Neural crest cell (in vitro differentiated cells): ENCODE measurements around the gene NF1. TPM values are rescaled to one million over a fixed set of nuclear protein-coding genes. Genes with fewer than 3 reads are reported as not detected.

Experiments
- DNase-seq: peaks from one replicate; pipeline ENCODE4 v3.0.0; 2021; ENCODE audit warnings: low read depth, mixed read lengths, low spot score
- H3K27ac Mint-ChIP-seq: one replicate; pipeline ENCODE4 v1.8.0; 2021; ENCODE audit warnings: mild to moderate bottlenecking, mixed read lengths; ENCODE audit not compliant: unreplicated experiment
- H3K27me3 Mint-ChIP-seq: 2 replicates; pipeline ENCODE4 v1.8.0; 2021; ENCODE audit warnings: low read depth, mild to moderate bottlenecking, mixed read lengths
- H3K36me3 Mint-ChIP-seq: 2 replicates; pipeline ENCODE4 v1.8.0; 2021; ENCODE audit warnings: low read depth, mild to moderate bottlenecking, mixed read lengths
- H3K4me1 Mint-ChIP-seq: 2 replicates; pipeline ENCODE4 v1.8.0; 2021; ENCODE audit warnings: mixed read lengths
- H3K4me3 Mint-ChIP-seq: one replicate; pipeline ENCODE4 v1.8.0; 2021; ENCODE audit warnings: mild to moderate bottlenecking, mixed read lengths
- H3K9me3 Mint-ChIP-seq: 2 replicates; pipeline ENCODE4 v1.8.0; 2021; ENCODE audit warnings: mixed read lengths
- CTCF ChIP-seq: fragments of 200-600 bp; sonication (generic); conservative IDR thresholded peaks from 2 replicates; pipeline ENCODE4 v1.5.0; 2021; ENCODE audit warnings: antibody characterized with exemption, mild to moderate bottlenecking
- total RNA-seq: library from RNA; stranded (reverse); gene quantifications from 2 replicates; pipeline ENCODE4 v1.2.1, GENCODE V29; 2021

NF1 gene
- total RNA-seq, 1 donor from 2014 or later: 60.6 TPM

GRCh38 chr17:31225831-31226230 lies 131.1 kb downstream of the NF1 start:
- Mint-ChIP-seq H3K4me1 (no peaks in the 10 kb centered on the region), H3K27ac (no peak overlapping the region), H3K27me3 (no peaks in the 10 kb centered on the region), H3K4me3 (no peak overlapping the region), H3K36me3 (peaks cover 4% of the 10 kb centered on the region), H3K9me3 (no peaks in the 10 kb centered on the region)
- DNase-seq: no peak
- TF ChIP-seq CTCF: no peak

DNA sequence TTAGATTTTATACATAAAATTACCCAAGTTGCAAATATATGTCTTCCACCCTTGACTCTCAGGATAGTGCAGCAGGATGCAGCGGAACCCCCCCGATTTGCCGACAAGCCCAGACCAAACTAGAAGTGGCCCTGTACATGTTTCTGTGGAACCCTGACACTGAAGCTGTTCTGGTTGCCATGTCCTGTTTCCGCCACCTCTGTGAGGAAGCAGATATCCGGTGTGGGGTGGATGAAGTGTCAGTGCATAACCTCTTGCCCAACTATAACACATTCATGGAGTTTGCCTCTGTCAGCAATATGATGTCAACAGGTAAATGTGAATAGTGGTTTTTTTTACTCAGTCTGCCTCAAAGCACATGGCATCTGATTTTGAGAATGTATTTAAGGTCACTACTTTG lies 131.6 kb downstream of the NF1 start:
- no peaks in the 10 kb centered on the region for H3K9me3 Mint-ChIP-seq
- no peaks in the 10 kb centered on the region for H3K27me3 Mint-ChIP-seq
- H3K4me3 Mint-ChIP-seq: no peak overlapping the region
- no peak for TF ChIP-seq CTCF
- H3K4me1 Mint-ChIP-seq: no peaks in the 10 kb centered on the region
- no peak for DNase-seq
- H3K27ac Mint-ChIP-seq: no peak overlapping the region
- peaks cover 4% of the 10 kb centered on the region for H3K36me3 Mint-ChIP-seq

DNA sequence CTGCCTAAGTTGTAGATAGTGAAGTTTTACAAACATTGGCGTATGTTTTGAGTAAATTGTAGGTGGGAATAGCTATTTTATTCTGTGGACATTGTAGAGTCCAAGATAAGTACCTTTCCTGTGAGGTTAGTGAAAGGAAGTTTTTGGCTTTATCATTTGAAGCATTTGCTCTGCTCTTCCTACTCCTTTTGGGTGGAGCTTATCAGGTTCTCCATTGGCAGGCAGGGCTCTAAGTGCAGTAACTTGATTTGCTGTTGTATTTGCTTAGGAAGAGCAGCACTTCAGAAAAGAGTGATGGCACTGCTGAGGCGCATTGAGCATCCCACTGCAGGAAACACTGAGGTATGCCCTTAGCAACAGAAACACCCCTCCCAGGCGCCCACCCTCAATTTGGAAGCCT lies 132.2 kb downstream of the NF1 start:
- peaks cover 6% of the 10 kb centered on the region for H3K36me3 Mint-ChIP-seq
- no peaks in the 10 kb centered on the region for H3K27me3 Mint-ChIP-seq
- no peak overlapping the region for H3K4me3 Mint-ChIP-seq
- no peak for DNase-seq
- no peak for TF ChIP-seq CTCF
- H3K9me3 Mint-ChIP-seq: no peaks in the 10 kb centered on the region
- no peak overlapping the region for H3K27ac Mint-ChIP-seq
- no peaks in the 10 kb centered on the region for H3K4me1 Mint-ChIP-seq

- H3K27ac Mint-ChIP-seq: no peak overlapping the region
- H3K4me3 Mint-ChIP-seq: no peak overlapping the region
- H3K36me3 Mint-ChIP-seq: peaks cover 4% of the 10 kb centered on the region
- no peak for DNase-seq
- no peaks in the 10 kb centered on the region for H3K9me3 Mint-ChIP-seq
- TF ChIP-seq CTCF: no peak
- H3K4me1 Mint-ChIP-seq: no peaks in the 10 kb centered on the region
- no peaks in the 10 kb centered on the region for H3K27me3 Mint-ChIP-seq
Measured at GRCh38 chr17:31231852-31232251, 137.1 kb downstream of the NF1 start.

- H3K4me3 Mint-ChIP-seq: no peak overlapping the region
- H3K27ac Mint-ChIP-seq: no peak overlapping the region
- H3K36me3 Mint-ChIP-seq: peaks cover 15% of the 10 kb centered on the region
- no peaks in the 10 kb centered on the region for H3K27me3 Mint-ChIP-seq
- no peak for DNase-seq
- TF ChIP-seq CTCF: no peak
- H3K9me3 Mint-ChIP-seq: no peaks in the 10 kb centered on the region
- H3K4me1 Mint-ChIP-seq: no peaks in the 10 kb centered on the region
Measured at GRCh38 chr17:31235110-31235509, 140.3 kb downstream of the NF1 start.

- Mint-ChIP-seq H3K27me3 (no peaks in the 10 kb centered on the region), H3K9me3 (no peaks in the 10 kb centered on the region), H3K36me3 (peaks cover 25% of the 10 kb centered on the region), H3K4me3 (no peak overlapping the region), H3K4me1 (no peaks in the 10 kb centered on the region), H3K27ac (no peak overlapping the region)
- TF ChIP-seq CTCF: no peak
- no peak for DNase-seq
Measured at GRCh38 chr17:31236137-31236536, 141.4 kb downstream of the NF1 start.
